Measurements from ENCODE around the gene MAST4.
A peak's percentile ranks its signal among the peaks of the same experiment; 100 is the strongest.

Gene MAST4

DNA sequence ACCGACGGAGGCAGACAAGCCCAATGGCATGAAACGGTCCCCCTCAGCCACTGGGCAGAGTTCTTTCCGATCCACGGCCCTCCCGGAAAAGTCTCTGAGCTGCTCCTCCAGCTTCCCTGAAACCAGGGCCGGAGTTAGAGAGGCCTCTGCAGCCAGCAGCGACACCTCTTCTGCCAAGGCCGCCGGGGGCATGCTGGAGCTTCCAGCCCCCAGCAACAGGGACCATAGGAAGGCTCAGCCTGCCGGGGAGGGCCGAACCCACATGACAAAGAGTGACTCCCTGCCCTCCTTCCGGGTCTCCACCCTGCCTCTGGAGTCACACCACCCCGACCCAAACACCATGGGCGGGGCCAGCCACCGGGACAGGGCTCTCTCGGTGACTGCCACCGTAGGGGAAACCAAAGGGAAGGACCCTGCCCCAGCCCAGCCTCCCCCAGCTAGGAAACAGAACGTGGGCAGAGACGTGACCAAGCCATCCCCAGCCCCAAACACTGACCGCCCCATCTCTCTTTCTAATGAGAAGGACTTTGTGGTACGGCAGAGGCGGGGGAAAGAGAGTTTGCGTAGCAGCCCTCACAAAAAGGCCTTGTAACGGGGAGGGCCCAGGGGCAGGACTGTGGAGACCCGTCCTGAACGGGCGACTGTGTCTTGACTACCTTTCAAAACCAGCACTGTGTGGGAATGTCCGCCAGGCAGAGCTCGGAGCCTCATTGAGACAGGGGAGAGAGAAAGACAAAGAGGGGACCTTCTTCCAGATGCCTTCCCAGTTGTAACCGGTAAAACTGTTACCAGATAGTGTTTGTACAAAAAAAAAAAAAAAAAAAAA is 570.5 kb downstream of the MAST4 start:
- Histone ChIP-seq H3K4me1 (ENCODE audit: control insufficient read depth, insufficient read depth, low read length) (no peaks in the 10 kb centered on the region), H3K27ac (ENCODE audit: extremely low read depth, low read depth, low read length) (no peak overlapping the region), H3K4me3 (ENCODE audit: low read depth, low read length) (no peak overlapping the region), H3K36me3 (ENCODE audit: control insufficient read depth in 2 of 2, insufficient read depth in 1 of 2, low read length in 2 of 2) (peaks cover 0 to 32% of the 10 kb centered on the region in 2 experiments; a peak in 1 of 3 replicates), H3K9me3 (ENCODE audit: control insufficient read depth, insufficient read depth, low read depth, low read length) (no peaks in the 10 kb centered on the region)
- ChIA-PET POLR2A (no interaction called here), CTCF (interaction anchor here (0.6 to 4.1 kb wide), 5 partner anchors 9 to 235 kb away, joined by 3 to 30 read pairs (median 5); no protein-coding TSS in a partner anchor)
- no peak for TF ChIP-seq ZNF629 (tag by site-specific recombination; IDR thresholded peaks at IDR 0.05)
- TF ChIP-seq ZNF362 (tag by site-specific recombination; IDR thresholded peaks at IDR 0.05), result 0 out of 2 replicates have a peak, but pooled peaks have one; percentile 16
- TF ChIP-seq ZBTB48 (tag by site-specific recombination; IDR thresholded peaks at IDR 0.05), result no peak

DNA sequence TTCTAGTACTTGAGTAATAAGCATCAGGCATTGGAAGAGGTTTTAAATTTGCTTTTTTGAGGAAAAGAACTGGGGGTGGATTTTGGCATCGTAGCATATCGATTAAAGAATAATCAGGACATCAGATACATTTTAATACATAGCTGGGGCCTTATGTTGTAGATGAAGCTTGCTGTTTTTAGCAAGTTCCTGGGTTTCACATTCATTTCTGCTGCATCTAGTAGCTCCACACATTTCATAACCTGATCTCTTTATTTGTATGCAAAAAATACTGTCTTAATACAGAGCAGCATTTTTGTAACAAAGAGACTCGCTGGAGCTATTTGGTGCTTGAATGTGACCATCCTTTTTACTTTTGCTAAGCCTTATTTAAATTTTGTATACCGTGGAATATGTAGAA is 571.9 kb downstream of the MAST4 start:
- no peaks in the 10 kb centered on the region for H3K9me3 ChIP-seq (ENCODE audit: control insufficient read depth, insufficient read depth, low read depth, low read length)
- no peaks in the 10 kb centered on the region for H3K4me1 ChIP-seq (ENCODE audit: control insufficient read depth, insufficient read depth, low read length)
- POLR2A ChIA-PET, result no interaction called here
- no peak overlapping the region for H3K27ac ChIP-seq (ENCODE audit: extremely low read depth, low read depth, low read length)
- no peak overlapping the region for H3K4me3 ChIP-seq (ENCODE audit: low read depth, low read length)
- TF ChIP-seq SP7 (tag by site-specific recombination; IDR thresholded peaks at IDR 0.05), result no peak
- no peak for TF ChIP-seq ZFP37 (tag by site-specific recombination; IDR thresholded peaks at IDR 0.05)
- TF ChIP-seq ZNF292 (tag by site-specific recombination; IDR thresholded peaks at IDR 0.05; ENCODE audit: borderline replicate concordance, low read depth), result no peak
- TF ChIP-seq ZNF514 (tag by site-specific recombination; IDR thresholded peaks at IDR 0.05), result no peak
- no peak for TF ChIP-seq ZFP3 (tag by site-specific recombination; IDR thresholded peaks at IDR 0.05; ENCODE audit: low read depth)
- no peak for TF ChIP-seq ZNF785 (tag by site-specific recombination; IDR thresholded peaks at IDR 0.05)
- no peak for TF ChIP-seq ZNF658 (tag by site-specific recombination; IDR thresholded peaks at IDR 0.05)
- no peak for TF ChIP-seq BCL11B (tag by site-specific recombination; IDR thresholded peaks at IDR 0.05; ENCODE audit: low read depth)
- TF ChIP-seq ZNF362 (tag by site-specific recombination; IDR thresholded peaks at IDR 0.05), result no peak
- TF ChIP-seq ZBTB7A (tag by site-specific recombination; IDR thresholded peaks at IDR 0.05; ENCODE audit: low read depth), result no peak
- no peak for TF ChIP-seq ZNF843 (tag by site-specific recombination; IDR thresholded peaks at IDR 0.05)
- CTCF ChIA-PET, result interaction anchor here (0.7 to 4.1 kb wide), 4 partner anchors 10 to 180 kb away, joined by 3 to 30 read pairs (median 8); no protein-coding TSS in a partner anchor
- peaks cover 0 to 23% of the 10 kb centered on the region in 2 experiments; a peak in 1 of 3 replicates for H3K36me3 ChIP-seq (ENCODE audit: control insufficient read depth in 2 of 2, insufficient read depth in 1 of 2, low read length in 2 of 2)

- Histone ChIP-seq H3K27ac (ENCODE audit: extremely low read depth, low read depth, low read length) (no peak overlapping the region), H3K4me1 (ENCODE audit: control insufficient read depth, insufficient read depth, low read length) (no peaks in the 10 kb centered on the region), H3K36me3 (ENCODE audit: control insufficient read depth in 2 of 2, insufficient read depth in 1 of 2, low read length in 2 of 2) (no peaks in the 10 kb centered on the region), H3K9me3 (ENCODE audit: control insufficient read depth, insufficient read depth, low read depth, low read length) (no peaks in the 10 kb centered on the region), H3K4me3 (ENCODE audit: low read depth, low read length) (no peak overlapping the region)
- TF ChIP-seq, protein P1, sequence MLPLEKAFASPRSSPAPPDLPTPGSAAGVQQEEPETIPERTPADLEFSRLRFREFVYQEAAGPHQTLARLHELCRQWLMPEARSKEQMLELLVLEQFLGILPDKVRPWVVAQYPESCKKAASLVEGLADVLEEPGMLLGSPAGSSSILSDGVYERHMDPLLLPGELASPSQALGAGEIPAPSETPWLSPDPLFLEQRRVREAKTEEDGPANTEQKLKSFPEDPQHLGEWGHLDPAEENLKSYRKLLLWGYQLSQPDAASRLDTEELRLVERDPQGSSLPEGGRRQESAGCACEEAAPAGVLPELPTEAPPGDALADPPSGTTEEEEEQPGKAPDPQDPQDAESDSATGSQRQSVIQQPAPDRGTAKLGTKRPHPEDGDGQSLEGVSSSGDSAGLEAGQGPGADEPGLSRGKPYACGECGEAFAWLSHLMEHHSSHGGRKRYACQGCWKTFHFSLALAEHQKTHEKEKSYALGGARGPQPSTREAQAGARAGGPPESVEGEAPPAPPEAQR (tag by site-specific recombination; IDR thresholded peaks at IDR 0.05), result no peak
- TF ChIP-seq KLF9 (tag by site-specific recombination; IDR thresholded peaks at IDR 0.05; ENCODE audit: low read depth), result no peak
- TF ChIP-seq PRDM6 (tag by site-specific recombination; IDR thresholded peaks at IDR 0.05), result no peak
- peak; percentile 73 for TF ChIP-seq ZNF677 (tag by site-specific recombination; IDR thresholded peaks at IDR 0.05)
- ChIA-PET CTCF (interaction anchor here (0.7 to 1.0 kb wide), 2 partner anchors 10 to 176 kb away, joined by 5 to 6 read pairs; no protein-coding TSS in a partner anchor), POLR2A (no interaction called here)
Measured at GRCh38 chr5:67170767-67171166, 574.6 kb downstream of the MAST4 start.
